SH-SY5Y (cell line): ENCODE results near the gene GALC.

ENCODE experiments used
- GATA2 ChIP-seq: IDR thresholded peaks from 2 replicates; pipeline ENCODE4 v1.6.1; 2011; ENCODE audit warnings: mild to moderate bottlenecking, low read depth, low read length
- GATA3 ChIP-seq: IDR thresholded peaks from 2 replicates; pipeline ENCODE4 v1.6.1; 2011; ENCODE audit warnings: low read depth, mild to moderate bottlenecking, low read length, moderate library complexity

- TF ChIP-seq GATA2 = no peak
- TF ChIP-seq GATA3 = no peak
Measured at GRCh38 chr14:88036422-88036821, 43.4 kb upstream of the GALC start.
